ENCODE results near the gene PRSS21. TPM values are rescaled to one million over a fixed set of nuclear protein-coding genes. Genes with fewer than 3 reads are reported as not detected.

The PRSS21 gene
- total RNA-seq, 1 experiment from 2014 or later = 1.5 TPM

DNA sequence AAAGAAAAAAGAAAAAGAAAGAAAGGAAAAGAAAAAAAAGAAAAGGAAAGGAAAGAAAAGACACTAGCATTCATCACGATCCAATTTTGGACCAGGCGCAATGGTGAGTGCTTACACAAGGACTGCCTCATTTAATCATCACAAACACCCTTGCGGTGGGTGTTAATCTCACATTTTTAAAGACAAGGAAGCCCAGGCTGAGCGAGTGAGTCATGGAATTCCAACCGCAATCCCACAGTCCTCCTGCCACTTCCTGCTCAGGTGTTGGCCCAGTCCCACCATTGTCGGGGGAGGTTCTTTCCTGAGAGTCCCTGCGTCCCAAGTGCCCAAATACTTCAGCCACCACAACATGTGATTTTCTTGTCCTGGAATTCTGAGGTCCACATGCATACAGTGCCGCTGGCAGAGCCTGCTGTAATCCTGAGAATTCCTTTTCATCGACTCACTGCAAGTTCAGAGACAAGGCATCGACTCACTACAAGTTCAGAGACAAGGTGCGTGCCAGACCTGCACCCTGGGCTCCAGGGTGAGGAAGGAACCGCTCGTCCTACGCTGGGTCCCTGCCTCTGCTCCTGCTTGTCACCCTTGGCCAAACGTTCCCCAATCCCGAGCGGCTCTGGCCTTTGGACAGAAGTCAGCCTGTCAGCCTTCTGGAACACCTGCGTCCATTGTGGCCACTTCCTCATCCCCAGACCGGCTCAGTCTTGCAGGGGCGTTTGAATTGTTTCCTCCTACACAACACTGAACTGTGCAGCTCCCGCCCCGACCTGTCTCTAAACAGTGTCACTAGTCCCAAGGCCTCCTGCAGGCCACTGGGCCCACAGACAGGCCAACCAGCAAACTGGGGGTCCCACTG is 18.8 kb downstream of the PRSS21 start (continued):
- TF ChIP-seq, protein P1, sequence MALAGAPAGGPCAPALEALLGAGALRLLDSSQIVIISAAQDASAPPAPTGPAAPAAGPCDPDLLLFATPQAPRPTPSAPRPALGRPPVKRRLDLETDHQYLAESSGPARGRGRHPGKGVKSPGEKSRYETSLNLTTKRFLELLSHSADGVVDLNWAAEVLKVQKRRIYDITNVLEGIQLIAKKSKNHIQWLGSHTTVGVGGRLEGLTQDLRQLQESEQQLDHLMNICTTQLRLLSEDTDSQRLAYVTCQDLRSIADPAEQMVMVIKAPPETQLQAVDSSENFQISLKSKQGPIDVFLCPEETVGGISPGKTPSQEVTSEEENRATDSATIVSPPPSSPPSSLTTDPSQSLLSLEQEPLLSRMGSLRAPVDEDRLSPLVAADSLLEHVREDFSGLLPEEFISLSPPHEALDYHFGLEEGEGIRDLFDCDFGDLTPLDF (CRISPR knock-in tag; IDR thresholded peaks at IDR 0.05) = no peak
- TF ChIP-seq JUN (CRISPR knock-in tag; IDR thresholded peaks at IDR 0.05) (no peak), FOXJ3 (CRISPR knock-in tag; IDR thresholded peaks at IDR 0.05; ENCODE audit: borderline replicate concordance) (no peak), NFATC4 (CRISPR knock-in tag; IDR thresholded peaks at IDR 0.05) (no peak), ZNF423 (CRISPR knock-in tag; IDR thresholded peaks at IDR 0.05) (no peak)
- TF ChIP-seq, protein P2, sequence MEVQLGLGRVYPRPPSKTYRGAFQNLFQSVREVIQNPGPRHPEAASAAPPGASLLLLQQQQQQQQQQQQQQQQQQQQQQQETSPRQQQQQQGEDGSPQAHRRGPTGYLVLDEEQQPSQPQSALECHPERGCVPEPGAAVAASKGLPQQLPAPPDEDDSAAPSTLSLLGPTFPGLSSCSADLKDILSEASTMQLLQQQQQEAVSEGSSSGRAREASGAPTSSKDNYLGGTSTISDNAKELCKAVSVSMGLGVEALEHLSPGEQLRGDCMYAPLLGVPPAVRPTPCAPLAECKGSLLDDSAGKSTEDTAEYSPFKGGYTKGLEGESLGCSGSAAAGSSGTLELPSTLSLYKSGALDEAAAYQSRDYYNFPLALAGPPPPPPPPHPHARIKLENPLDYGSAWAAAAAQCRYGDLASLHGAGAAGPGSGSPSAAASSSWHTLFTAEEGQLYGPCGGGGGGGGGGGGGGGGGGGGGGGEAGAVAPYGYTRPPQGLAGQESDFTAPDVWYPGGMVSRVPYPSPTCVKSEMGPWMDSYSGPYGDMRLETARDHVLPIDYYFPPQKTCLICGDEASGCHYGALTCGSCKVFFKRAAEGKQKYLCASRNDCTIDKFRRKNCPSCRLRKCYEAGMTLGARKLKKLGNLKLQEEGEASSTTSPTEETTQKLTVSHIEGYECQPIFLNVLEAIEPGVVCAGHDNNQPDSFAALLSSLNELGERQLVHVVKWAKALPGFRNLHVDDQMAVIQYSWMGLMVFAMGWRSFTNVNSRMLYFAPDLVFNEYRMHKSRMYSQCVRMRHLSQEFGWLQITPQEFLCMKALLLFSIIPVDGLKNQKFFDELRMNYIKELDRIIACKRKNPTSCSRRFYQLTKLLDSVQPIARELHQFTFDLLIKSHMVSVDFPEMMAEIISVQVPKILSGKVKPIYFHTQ (CRISPR knock-in tag; IDR thresholded peaks at IDR 0.05) = no peak

DNA sequence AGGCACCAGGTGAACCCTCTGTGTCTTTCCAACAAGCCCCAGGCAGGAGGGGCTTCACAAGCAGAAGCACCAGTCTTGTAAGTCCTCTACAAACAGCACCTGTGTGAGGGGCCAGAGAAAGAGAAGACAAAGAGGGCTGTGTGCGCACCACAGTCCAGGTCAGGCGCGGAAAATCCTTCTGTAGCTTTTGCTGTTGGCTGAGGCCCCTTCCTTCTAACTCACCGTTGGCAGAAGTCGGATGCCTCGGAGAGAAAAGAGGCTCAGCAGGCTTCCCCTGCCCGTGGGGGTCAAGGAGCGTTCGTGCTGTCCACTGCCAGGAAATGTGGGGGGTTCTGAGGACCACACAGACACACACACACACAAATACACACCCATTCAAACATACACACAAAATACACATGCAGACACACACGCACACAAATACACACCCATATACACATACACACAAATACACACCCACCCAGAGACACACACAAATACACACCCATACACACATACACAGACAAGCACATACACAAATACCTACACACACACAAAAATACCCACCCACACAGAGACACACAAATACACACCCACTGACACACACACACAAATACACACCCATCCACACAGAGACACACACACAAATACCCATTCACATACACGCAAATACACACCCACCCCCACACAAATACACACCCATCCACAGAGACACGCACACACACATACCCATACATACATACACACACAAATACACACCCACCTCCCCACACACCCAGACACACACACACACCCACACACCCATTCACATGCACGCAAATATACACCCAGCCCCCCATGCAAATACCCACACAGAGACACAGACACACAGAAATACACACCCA is 19.8 kb downstream of the PRSS21 start:
- H3K27ac Mint-ChIP-seq = no peak overlapping the region
- TF ChIP-seq NR1H2 (CRISPR knock-in tag; IDR thresholded peaks at IDR 0.05) (no peak), ZNF121 (CRISPR knock-in tag; IDR thresholded peaks at IDR 0.05) (no peak), JUN (CRISPR knock-in tag; IDR thresholded peaks at IDR 0.05) (no peak), NFYB (CRISPR knock-in tag; conservative IDR thresholded peaks at IDR 0.05; ENCODE audit: low read depth) (no peak)
- TF ChIP-seq, protein P3, sequence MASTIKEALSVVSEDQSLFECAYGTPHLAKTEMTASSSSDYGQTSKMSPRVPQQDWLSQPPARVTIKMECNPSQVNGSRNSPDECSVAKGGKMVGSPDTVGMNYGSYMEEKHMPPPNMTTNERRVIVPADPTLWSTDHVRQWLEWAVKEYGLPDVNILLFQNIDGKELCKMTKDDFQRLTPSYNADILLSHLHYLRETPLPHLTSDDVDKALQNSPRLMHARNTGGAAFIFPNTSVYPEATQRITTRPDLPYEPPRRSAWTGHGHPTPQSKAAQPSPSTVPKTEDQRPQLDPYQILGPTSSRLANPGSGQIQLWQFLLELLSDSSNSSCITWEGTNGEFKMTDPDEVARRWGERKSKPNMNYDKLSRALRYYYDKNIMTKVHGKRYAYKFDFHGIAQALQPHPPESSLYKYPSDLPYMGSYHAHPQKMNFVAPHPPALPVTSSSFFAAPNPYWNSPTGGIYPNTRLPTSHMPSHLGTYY (CRISPR knock-in tag; IDR thresholded peaks at IDR 0.05) = no peak
- TF ChIP-seq, protein P4, sequence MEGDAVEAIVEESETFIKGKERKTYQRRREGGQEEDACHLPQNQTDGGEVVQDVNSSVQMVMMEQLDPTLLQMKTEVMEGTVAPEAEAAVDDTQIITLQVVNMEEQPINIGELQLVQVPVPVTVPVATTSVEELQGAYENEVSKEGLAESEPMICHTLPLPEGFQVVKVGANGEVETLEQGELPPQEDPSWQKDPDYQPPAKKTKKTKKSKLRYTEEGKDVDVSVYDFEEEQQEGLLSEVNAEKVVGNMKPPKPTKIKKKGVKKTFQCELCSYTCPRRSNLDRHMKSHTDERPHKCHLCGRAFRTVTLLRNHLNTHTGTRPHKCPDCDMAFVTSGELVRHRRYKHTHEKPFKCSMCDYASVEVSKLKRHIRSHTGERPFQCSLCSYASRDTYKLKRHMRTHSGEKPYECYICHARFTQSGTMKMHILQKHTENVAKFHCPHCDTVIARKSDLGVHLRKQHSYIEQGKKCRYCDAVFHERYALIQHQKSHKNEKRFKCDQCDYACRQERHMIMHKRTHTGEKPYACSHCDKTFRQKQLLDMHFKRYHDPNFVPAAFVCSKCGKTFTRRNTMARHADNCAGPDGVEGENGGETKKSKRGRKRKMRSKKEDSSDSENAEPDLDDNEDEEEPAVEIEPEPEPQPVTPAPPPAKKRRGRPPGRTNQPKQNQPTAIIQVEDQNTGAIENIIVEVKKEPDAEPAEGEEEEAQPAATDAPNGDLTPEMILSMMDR (IDR thresholded peaks at IDR 0.05) = no peak
- TF ChIP-seq, protein P5, sequence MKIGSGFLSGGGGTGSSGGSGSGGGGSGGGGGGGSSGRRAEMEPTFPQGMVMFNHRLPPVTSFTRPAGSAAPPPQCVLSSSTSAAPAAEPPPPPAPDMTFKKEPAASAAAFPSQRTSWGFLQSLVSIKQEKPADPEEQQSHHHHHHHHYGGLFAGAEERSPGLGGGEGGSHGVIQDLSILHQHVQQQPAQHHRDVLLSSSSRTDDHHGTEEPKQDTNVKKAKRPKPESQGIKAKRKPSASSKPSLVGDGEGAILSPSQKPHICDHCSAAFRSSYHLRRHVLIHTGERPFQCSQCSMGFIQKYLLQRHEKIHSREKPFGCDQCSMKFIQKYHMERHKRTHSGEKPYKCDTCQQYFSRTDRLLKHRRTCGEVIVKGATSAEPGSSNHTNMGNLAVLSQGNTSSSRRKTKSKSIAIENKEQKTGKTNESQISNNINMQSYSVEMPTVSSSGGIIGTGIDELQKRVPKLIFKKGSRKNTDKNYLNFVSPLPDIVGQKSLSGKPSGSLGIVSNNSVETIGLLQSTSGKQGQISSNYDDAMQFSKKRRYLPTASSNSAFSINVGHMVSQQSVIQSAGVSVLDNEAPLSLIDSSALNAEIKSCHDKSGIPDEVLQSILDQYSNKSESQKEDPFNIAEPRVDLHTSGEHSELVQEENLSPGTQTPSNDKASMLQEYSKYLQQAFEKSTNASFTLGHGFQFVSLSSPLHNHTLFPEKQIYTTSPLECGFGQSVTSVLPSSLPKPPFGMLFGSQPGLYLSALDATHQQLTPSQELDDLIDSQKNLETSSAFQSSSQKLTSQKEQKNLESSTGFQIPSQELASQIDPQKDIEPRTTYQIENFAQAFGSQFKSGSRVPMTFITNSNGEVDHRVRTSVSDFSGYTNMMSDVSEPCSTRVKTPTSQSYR (CRISPR knock-in tag; IDR thresholded peaks at IDR 0.05) = no peak
- H3K36me3 Mint-ChIP-seq = no peaks in the 10 kb centered on the region
- CTCF ChIA-PET = interaction anchor here (1.1 to 1.4 kb wide), 2 partner anchors 20 to 31 kb away, joined by 4 to 5 read pairs; partner anchors contain the start of gene PRSS21
- DNase-seq (ENCODE audit: low spot score) = no peak
- peaks cover 14% of the 10 kb centered on the region for H3K27me3 Mint-ChIP-seq (ENCODE audit: low read depth)
- H3K4me1 Mint-ChIP-seq = peaks cover 14% of the 10 kb centered on the region
- no peak for ATAC-seq
- POLR2A ChIA-PET = no interaction called here
- peaks cover 6% of the 10 kb centered on the region for H3K9me3 Mint-ChIP-seq
- H3K4me3 Mint-ChIP-seq = no peak overlapping the region

Data from WTC11 (cell line).